Thoracic aorta (tissue), 2 donors: ENCODE data around the gene AGPAT3. TPM values are rescaled to one million over a fixed set of nuclear protein-coding genes. Genes with fewer than 3 reads are reported as not detected.

Experiments used
- ATAC-seq: fragments of 150-250 bp; one replicate; pipeline ENCODE4 v1.8.0; 2017; ENCODE audit warnings: low read depth; ENCODE audit not compliant: insufficient number of reproducible peaks, low FRiP score
- DNase-seq: peaks from one replicate; pipeline ENCODE4 v3.0.0-alpha.2; 2020; ENCODE audit warnings: low spot score
- H3K27ac ChIP-seq, 2 donors: fragments of 200-600 bp; sonication (generic); 1 replicate in 1 of 2; 2 replicates in 1 of 2; pipeline ENCODE4 v1.5.1; 2016; ENCODE audit warnings: mild to moderate bottlenecking in 2 of 2, moderate library complexity in 2 of 2
- H3K27me3 ChIP-seq: fragments of 200-600 bp; sonication (generic); replicated peaks from 2 replicates; pipeline ENCODE4 v1.6.0; 2016; ENCODE audit warnings: mild to moderate bottlenecking; ENCODE audit not compliant: insufficient read depth
- H3K36me3 ChIP-seq: fragments of 200-600 bp; sonication (generic); one replicate; pipeline ENCODE4 v1.5.1; 2016
- H3K4me1 ChIP-seq, 2 donors: fragments of 200-600 bp; sonication (generic); 1 replicate in 1 of 2; 2 replicates in 1 of 2; pipeline versions ENCODE4 v1.5.1 to v1.6.0; 2016; ENCODE audit warnings: low read depth in 2 of 2, mild to moderate bottlenecking in 1 of 2; ENCODE audit not compliant: control insufficient read depth in 1 of 2
- H3K4me3 ChIP-seq: fragments of 200-600 bp; sonication (generic); 2 replicates; pipeline ENCODE4 v1.5.1; 2016; ENCODE audit warnings: mild to moderate bottlenecking
- H3K9me3 ChIP-seq: fragments of 200-600 bp; sonication (generic); 2 replicates; pipeline ENCODE4 v1.5.1; 2016
- CTCF ChIP-seq: fragments of 200-600 bp; sonication (generic); IDR thresholded peaks from one replicate; pipeline ENCODE4 v1.5.1; 2019; ENCODE audit warnings: antibody characterized with exemption
- total RNA-seq, 2 donors: library from RNA; depleted of rRNA; stranded (reverse); fragments of >200 nt; gene quantifications; one replicate each; pipeline versions ENCODE4 v1.1.0 to v1.2.3, GENCODE V29; 2016

The AGPAT3 gene
- total RNA-seq, 2 donors from 2014 or later: 32.8 to 37.9 TPM

- DNase-seq (no peak), ATAC-seq (no peak)
- Histone ChIP-seq H3K4me1 (peaks cover 7 to 22% of the 10 kb centered on the region in 2 donors), H3K4me3 (no peak overlapping the region), H3K27me3 (no peaks in the 10 kb centered on the region), H3K36me3 (peaks cover 3% of the 10 kb centered on the region), H3K9me3 (no peaks in the 10 kb centered on the region), H3K27ac (no peak overlapping the region)
- TF ChIP-seq CTCF: no peak
These were observed 75.5 kb downstream of the AGPAT3 start for GRCh38 chr21:43940329-43941050.

GRCh38 chr21:43942201-43942600 lies 77.2 kb downstream of the AGPAT3 start:
- no peak overlapping the region for H3K27ac ChIP-seq
- H3K36me3 ChIP-seq: peaks cover 3% of the 10 kb centered on the region
- no peak for TF ChIP-seq CTCF
- ATAC-seq: no peak
- no peak for DNase-seq
- H3K27me3 ChIP-seq: no peaks in the 10 kb centered on the region
- no peak overlapping the region for H3K4me3 ChIP-seq
- no peaks in the 10 kb centered on the region for H3K9me3 ChIP-seq
- peaks cover under 1 to 6% of the 10 kb centered on the region in 2 donors for H3K4me1 ChIP-seq

GRCh38 chr21:43942621-43943020 lies 77.6 kb downstream of the AGPAT3 start:
- Histone ChIP-seq H3K27ac (no peak overlapping the region), H3K4me3 (no peak overlapping the region), H3K4me1 (peaks cover 0 to 5% of the 10 kb centered on the region in 2 donors), H3K27me3 (no peaks in the 10 kb centered on the region), H3K36me3 (peaks cover 4% of the 10 kb centered on the region), H3K9me3 (no peaks in the 10 kb centered on the region)
- DNase-seq (no peak), ATAC-seq (no peak)
- TF ChIP-seq CTCF: no peak

- Histone ChIP-seq H3K27me3 (no peaks in the 10 kb centered on the region), H3K4me1 (peaks cover 0 to 5% of the 10 kb centered on the region in 2 donors), H3K36me3 (peaks cover 12% of the 10 kb centered on the region), H3K27ac (no peak overlapping the region), H3K9me3 (peaks cover 4% of the 10 kb centered on the region), H3K4me3 (no peak overlapping the region)
- ATAC-seq (no peak), DNase-seq (no peak)
- TF ChIP-seq CTCF: no peak
These were observed 78.6 kb downstream of the AGPAT3 start for GRCh38 chr21:43943512-43944077.

- H3K4me3 ChIP-seq: no peak overlapping the region
- H3K9me3 ChIP-seq: peaks cover 6% of the 10 kb centered on the region
- H3K27me3 ChIP-seq: no peaks in the 10 kb centered on the region
- peaks cover 12% of the 10 kb centered on the region for H3K36me3 ChIP-seq
- ATAC-seq: no peak
- no peak for DNase-seq
- peaks cover 0 to under 1% of the 10 kb centered on the region in 2 donors for H3K4me1 ChIP-seq
- H3K27ac ChIP-seq: no peak overlapping the region
- no peak for TF ChIP-seq CTCF
These were observed 79.1 kb downstream of the AGPAT3 start for GRCh38 chr21:43944078-43944633.
